ENCODE results near the gene DIAPH1.
"Not testable (repeated sequence)": the region's sequence is repeated elsewhere in the genome, so short reads cannot be mapped to it uniquely, and the experiment has no call there.

Gene DIAPH1

DNA sequence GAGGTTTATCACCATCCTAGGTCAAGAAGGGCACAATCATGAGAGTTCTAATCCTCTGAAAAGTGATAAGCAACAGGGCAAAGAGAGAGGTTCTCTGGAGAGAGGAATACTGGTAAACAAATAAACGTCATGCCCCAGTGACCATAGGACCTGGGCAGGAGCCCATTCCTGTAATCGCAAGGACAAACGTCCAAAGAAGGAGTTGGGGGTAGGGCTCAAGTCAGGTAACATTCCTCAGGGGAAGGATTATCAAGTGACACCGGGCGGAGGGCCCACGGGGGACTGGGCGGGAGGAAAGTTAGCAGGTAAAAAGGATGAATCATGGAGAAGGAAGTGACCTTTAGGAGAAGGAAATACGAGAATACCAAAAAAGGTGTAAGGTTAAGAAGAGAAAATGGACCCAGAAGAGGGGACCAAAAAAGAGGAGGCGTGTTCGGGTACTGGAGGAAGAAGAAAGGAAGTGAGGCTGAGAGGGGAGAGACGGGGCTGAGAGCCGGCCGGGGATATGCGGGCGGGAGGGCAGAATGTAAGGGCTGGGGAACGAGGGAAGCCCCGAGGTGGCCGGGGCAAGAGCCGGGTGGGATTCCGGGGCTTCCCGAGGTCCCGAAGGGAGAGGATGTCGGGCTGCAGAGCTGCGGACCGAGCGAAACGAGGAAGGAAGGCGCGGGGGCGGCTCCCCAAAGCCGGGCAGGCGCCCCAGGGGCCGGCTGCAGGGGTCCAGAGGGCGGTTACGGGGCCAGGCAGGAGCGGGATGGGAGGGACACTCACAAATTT is 583 bp downstream of the DIAPH1 start:
- peak overlapping the region; percentile 95 for H3K27ac ChIP-seq
- DNase-seq (ENCODE audit: low spot score), result peak; percentile 92
- ChIA-PET POLR2A (ENCODE audit: low non-redundant PET) (interaction anchor here (0.6 to 1.3 kb wide), 4 partner anchors 15 to 26 kb away, joined by 3 to 10 read pairs (median 4); partner anchors contain the start of genes HDAC3 and RELL2), CTCF (interaction anchor here (0.6 to 2.5 kb wide), 26 partner anchors 9 to 518 kb away, joined by 3 to 107 read pairs (median 6); partner anchors contain the start of genes HDAC3, PCDHB3, PCDHGB2 and RELL2)
- TF ChIP-seq, protein P1, sequence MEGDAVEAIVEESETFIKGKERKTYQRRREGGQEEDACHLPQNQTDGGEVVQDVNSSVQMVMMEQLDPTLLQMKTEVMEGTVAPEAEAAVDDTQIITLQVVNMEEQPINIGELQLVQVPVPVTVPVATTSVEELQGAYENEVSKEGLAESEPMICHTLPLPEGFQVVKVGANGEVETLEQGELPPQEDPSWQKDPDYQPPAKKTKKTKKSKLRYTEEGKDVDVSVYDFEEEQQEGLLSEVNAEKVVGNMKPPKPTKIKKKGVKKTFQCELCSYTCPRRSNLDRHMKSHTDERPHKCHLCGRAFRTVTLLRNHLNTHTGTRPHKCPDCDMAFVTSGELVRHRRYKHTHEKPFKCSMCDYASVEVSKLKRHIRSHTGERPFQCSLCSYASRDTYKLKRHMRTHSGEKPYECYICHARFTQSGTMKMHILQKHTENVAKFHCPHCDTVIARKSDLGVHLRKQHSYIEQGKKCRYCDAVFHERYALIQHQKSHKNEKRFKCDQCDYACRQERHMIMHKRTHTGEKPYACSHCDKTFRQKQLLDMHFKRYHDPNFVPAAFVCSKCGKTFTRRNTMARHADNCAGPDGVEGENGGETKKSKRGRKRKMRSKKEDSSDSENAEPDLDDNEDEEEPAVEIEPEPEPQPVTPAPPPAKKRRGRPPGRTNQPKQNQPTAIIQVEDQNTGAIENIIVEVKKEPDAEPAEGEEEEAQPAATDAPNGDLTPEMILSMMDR (conservative IDR thresholded peaks at IDR 0.05; ENCODE audit: low read depth), result no peak

DNA sequence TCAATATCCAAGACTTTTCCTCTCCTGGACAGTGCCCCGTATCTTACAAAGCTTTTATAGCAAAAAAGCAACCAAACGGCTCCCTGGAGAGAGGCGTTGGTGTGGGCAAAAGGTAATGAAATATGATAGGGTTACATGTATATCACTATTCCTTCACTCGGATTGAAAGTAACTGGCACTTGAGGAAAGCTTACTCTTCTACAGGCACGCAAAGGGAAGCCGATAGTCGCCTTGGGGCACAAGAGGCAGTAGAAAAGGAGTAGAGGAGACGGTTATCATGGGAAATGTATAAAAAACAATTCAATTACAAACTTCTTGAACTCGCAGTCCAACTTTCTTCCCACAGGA is 1.1 kb downstream of the DIAPH1 start:
- ChIA-PET POLR2A (ENCODE audit: low non-redundant PET) (interaction anchor here (0.6 to 0.9 kb wide), 2 partner anchors 15 to 24 kb away, joined by 3 to 4 read pairs; no protein-coding TSS in a partner anchor), CTCF (interaction anchor here (0.6 to 2.4 kb wide), 5 partner anchors 24 to 1799 kb away, joined by 3 to 23 read pairs (median 3); no protein-coding TSS in a partner anchor)
- no peak for DNase-seq (ENCODE audit: low spot score)
- TF ChIP-seq, protein P1 (conservative IDR thresholded peaks at IDR 0.05; ENCODE audit: low read depth), result no peak
- peak overlapping the region; percentile 95 for H3K27ac ChIP-seq

DNA sequence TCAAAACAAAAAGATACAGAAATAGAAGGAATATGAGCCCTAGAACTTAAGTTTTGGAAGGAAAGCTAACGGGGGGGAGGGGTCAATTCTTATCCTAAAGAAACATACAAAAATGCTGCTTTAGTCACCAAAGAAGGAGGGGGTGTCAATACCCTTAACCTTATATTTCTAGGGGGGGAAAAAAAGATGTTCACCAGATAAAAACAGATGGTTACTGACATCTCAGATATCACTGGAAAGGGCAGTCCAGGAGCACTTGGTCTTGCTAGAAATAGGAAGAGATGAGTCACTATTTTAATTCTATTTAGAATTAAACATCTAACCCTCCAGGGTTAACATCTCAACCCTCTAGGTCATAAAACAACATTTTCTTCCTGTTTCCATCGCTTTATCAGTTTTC is 1.7 kb downstream of the DIAPH1 start:
- POLR2A ChIA-PET (ENCODE audit: low non-redundant PET), result interaction anchor here (0.6 to 0.9 kb wide), 2 partner anchors 14 to 24 kb away, joined by 3 to 4 read pairs; no protein-coding TSS in a partner anchor
- TF ChIP-seq, protein P1 (conservative IDR thresholded peaks at IDR 0.05; ENCODE audit: low read depth), result no peak
- DNase-seq (ENCODE audit: low spot score), result no peak
- no peak overlapping the region for H3K27ac ChIP-seq
- CTCF ChIA-PET, result interaction anchor here (0.6 to 2.4 kb wide), 6 partner anchors 23 to 1800 kb away, joined by 3 to 23 read pairs (median 3); no protein-coding TSS in a partner anchor

DNA sequence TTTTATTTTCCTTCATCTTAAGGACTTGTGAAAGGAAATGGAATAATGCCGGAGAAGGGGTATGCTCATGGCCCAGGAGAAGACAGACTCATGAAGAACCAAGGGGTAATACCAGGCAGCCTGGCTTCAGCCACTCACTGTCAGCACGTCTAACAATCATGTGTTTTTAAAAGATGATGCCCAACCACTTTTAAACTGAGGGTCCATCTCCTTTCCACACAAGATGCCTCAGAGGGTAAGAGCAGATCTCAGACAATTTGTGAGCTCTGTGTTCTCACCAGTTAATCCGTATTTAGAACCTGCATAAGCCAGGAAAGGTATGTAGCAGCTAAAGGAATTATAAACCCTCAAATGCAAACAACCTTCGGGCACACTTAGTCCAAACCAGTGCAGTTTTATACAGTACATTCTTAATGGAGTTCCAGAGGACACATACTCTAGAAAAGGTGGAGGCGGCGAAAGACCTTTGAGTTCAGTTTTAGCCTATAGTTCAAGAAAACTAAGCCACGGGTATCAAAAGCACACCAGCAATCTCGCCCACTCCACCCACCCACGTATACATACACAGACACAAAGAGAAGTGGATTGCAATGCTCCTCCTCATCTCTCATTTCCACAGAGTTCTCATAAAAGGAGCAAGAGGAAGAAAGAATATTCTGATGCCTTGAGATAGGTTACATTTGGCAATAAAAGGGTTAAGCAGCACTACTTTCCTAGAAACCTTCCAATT is 2.6 kb downstream of the DIAPH1 start:
- TF ChIP-seq, protein P1 (conservative IDR thresholded peaks at IDR 0.05; ENCODE audit: low read depth), result no peak
- ChIA-PET CTCF (interaction anchor here (0.7 to 2.4 kb wide), 2 partner anchors 24 to 51 kb away, joined by 5 to 23 read pairs; no protein-coding TSS in a partner anchor), POLR2A (ENCODE audit: low non-redundant PET) (no interaction called here)
- no peak overlapping the region for H3K27ac ChIP-seq
- DNase-seq (ENCODE audit: low spot score), result no peak

DNA sequence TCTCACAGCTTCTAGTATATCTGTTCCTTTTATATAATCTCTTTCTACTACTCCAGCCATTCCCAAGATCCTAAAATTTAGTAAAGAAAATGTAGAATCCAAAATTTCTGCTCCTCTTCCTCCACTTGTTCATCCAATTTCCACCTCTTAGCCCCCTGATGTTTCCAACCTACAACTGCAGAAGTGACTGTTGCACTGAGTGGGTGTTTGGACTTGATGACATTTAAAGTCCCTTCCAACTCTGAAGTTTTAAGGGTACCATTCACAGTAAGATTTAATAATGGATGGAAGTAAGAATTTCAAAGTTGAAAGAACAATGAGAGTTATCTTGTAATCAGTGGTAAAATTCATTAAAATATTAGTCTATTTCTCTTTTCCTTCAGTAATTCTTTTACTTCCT is 5.5 kb downstream of the DIAPH1 start:
- no peak for DNase-seq (ENCODE audit: low spot score)
- TF ChIP-seq, protein P1 (conservative IDR thresholded peaks at IDR 0.05; ENCODE audit: low read depth), result no peak
- ChIA-PET POLR2A (ENCODE audit: low non-redundant PET) (no interaction called here), CTCF (interaction anchor here (1.0 kb wide), 1 partner anchor 21 kb away, joined by 4 read pairs; no protein-coding TSS in a partner anchor)
- H3K27ac ChIP-seq, result no peak overlapping the region

DNA sequence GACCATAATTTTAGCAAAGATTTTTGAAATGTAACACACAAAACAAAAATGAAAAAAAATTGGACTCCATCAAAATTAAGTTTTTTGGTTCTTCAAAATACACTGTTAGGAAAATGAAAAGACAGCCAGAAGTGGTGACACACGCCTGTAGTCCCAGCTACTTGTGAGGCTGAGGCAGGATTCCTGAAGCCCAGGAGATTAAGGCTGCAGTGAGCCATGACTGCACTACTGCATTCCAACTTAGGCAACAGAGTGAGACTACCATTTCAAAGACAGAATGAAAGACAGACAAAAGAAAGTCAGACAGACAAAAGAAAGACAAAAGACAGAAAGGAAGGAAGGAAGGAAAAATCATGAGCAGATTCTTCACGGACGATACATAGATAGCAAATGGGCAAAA is 7.5 kb downstream of the DIAPH1 start:
- no peak for DNase-seq (ENCODE audit: low spot score)
- POLR2A ChIA-PET (ENCODE audit: low non-redundant PET), result no interaction called here
- H3K27ac ChIP-seq, result no peak overlapping the region
- TF ChIP-seq, protein P1 (conservative IDR thresholded peaks at IDR 0.05; ENCODE audit: low read depth), result no peak
- CTCF ChIA-PET, result interaction anchor here (0.7 kb wide), 1 partner anchor 30 kb away, joined by 4 read pairs; no protein-coding TSS in a partner anchor

DNA sequence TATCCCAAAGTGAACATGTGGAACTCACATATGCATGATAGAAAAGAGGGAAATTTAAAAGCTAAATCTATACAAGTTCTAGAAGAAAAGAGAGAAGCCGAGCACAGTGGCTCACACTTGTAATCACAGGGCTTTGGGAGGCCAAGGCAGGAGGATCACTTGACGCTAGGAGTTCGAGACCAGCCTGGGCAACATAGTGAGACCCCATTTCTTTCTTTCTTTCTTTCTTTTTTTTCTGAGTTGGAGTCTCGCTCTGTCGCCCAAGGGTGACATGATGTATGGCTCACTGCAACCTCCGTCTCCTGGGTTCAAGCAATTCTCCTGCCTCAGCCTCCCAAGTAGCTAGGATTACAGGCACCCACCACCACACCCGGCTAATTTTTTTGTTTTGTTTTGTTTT is 8.9 kb downstream of the DIAPH1 start:
- CTCF ChIA-PET, result interaction anchor here (1.6 kb wide), 1 partner anchor 9 kb away, joined by 10 read pairs; the partner anchor contains the start of gene DIAPH1
- DNase-seq (ENCODE audit: low spot score), result not testable (repeated sequence)
- POLR2A ChIA-PET (ENCODE audit: low non-redundant PET), result interaction anchor here (0.7 kb wide), 1 partner anchor 27 kb away, joined by 4 read pairs; the partner anchor contains the start of gene RELL2
- H3K27ac ChIP-seq, result peak overlapping the region; percentile 29
